HG02943 (cell line): ENCODE data around the gene SPACA7.

ENCODE experiments used
- ATAC-seq: cut with Tn5 transposase; IDR thresholded peaks from one replicate; pipeline ENCODE4 v1.9.1; 2021; ENCODE audit warnings: mild to moderate bottlenecking, low read depth, moderate library complexity; ENCODE audit not compliant: unreplicated experiment

Gene SPACA7

GRCh38 chr13:112446347-112446861, 70.2 kb downstream of the SPACA7 start:
- no peak for ATAC-seq

- ATAC-seq: no peak
These were observed 70.7 kb downstream of the SPACA7 start for GRCh38 chr13:112446867-112447266.

GRCh38 chr13:112447306-112447705, 71.2 kb downstream of the SPACA7 start:
- no peak for ATAC-seq

GRCh38 chr13:112447761-112448603, 71.8 kb downstream of the SPACA7 start:
- ATAC-seq: no peak

GRCh38 chr13:112448621-112449544, 72.7 kb downstream of the SPACA7 start:
- ATAC-seq: no peak

GRCh38 chr13:112449545-112449930, 73.4 kb downstream of the SPACA7 start:
- no peak for ATAC-seq

GRCh38 chr13:112450118-112450903, 74.2 kb downstream of the SPACA7 start:
- ATAC-seq: no peak

- ATAC-seq: no peak
These were observed 74.7 kb downstream of the SPACA7 start for GRCh38 chr13:112450904-112451240.

GRCh38 chr13:112451512-112452379, 75.6 kb downstream of the SPACA7 start:
- ATAC-seq: no peak

GRCh38 chr13:112452380-112453206, 76.4 kb downstream of the SPACA7 start:
- ATAC-seq: no peak

- no peak for ATAC-seq
These were observed 77.2 kb downstream of the SPACA7 start for GRCh38 chr13:112453207-112453829.

GRCh38 chr13:112453874-112454647, 77.9 kb downstream of the SPACA7 start:
- ATAC-seq: no peak

- ATAC-seq: no peak
These were observed 78.6 kb downstream of the SPACA7 start for GRCh38 chr13:112454648-112455334.

- no peak for ATAC-seq
These were observed 79.4 kb downstream of the SPACA7 start for GRCh38 chr13:112455476-112456059.

GRCh38 chr13:112456138-112457056, 80.2 kb downstream of the SPACA7 start:
- no peak for ATAC-seq

- no peak for ATAC-seq
These were observed 80.9 kb downstream of the SPACA7 start for GRCh38 chr13:112457081-112457480.
